ENCODE results near the gene DPP6. TPM values are rescaled to one million over a fixed set of nuclear protein-coding genes. Genes with fewer than 3 reads are reported as not detected.

The DPP6 gene
- total RNA-seq, 2 donors from 2014 or later, result 0.05 to 38.7 TPM

- Histone ChIP-seq H3K4me1 (replicated peaks) (no peaks in the 10 kb centered on the region), H3K36me3 (no peaks in the 10 kb centered on the region), H3K4me3 (no peak overlapping the region), H3K27me3 (replicated peaks; ENCODE audit: insufficient read depth) (no peaks in the 10 kb centered on the region), H3K9me3 (no peaks in the 10 kb centered on the region), H3K27ac (no peak overlapping the region)
- intact Hi-C loops (cut with DNase I), result no loop called here
- DNase-seq (ENCODE audit: low spot score), result no peak
- TF ChIP-seq POLR2AphosphoS5 (IDR thresholded peaks at IDR 0.05) (no peak), POLR2A (IDR thresholded peaks at IDR 0.05) (no peak), CTCF (IDR thresholded peaks at IDR 0.05) (no peak)
- 87% methylated on average over 14 of the region's 14 CpGs for WGBS
Observed at GRCh38 chr7:154343778-154344412, 291.7 kb downstream of the DPP6 start.

DNA sequence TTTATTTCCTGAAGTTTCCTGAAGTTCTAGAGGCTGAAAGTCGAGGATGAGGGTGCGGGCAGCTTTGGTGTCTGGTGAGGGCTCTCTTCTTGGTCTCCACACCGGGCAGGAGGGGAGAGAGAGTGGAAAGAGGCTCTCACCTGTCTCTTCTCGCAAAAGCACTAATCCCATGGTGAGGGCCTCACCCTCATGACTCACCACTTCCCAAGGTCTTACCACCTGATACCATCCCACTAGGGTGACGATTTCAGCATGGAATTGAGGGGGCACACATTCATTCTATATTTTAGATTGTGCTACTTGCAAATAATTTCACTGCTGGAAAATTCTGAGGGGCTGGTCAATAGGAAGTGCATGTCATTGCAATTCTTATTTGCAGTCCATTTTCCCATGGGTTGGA is 292.9 kb downstream of the DPP6 start:
- H3K27ac ChIP-seq, result no peak overlapping the region
- H3K4me3 ChIP-seq, result no peak overlapping the region
- no peaks in the 10 kb centered on the region for H3K36me3 ChIP-seq
- H3K27me3 ChIP-seq (replicated peaks; ENCODE audit: insufficient read depth), result no peaks in the 10 kb centered on the region
- intact Hi-C loops (cut with DNase I), result no loop called here
- DNase-seq (ENCODE audit: low spot score), result no peak
- 87% methylated on average over 5 of the region's 5 CpGs for WGBS
- no peaks in the 10 kb centered on the region for H3K9me3 ChIP-seq
- TF ChIP-seq POLR2A (IDR thresholded peaks at IDR 0.05) (no peak), POLR2AphosphoS5 (IDR thresholded peaks at IDR 0.05) (no peak), CTCF (IDR thresholded peaks at IDR 0.05) (no peak)
- no peaks in the 10 kb centered on the region for H3K4me1 ChIP-seq (replicated peaks)

DNA sequence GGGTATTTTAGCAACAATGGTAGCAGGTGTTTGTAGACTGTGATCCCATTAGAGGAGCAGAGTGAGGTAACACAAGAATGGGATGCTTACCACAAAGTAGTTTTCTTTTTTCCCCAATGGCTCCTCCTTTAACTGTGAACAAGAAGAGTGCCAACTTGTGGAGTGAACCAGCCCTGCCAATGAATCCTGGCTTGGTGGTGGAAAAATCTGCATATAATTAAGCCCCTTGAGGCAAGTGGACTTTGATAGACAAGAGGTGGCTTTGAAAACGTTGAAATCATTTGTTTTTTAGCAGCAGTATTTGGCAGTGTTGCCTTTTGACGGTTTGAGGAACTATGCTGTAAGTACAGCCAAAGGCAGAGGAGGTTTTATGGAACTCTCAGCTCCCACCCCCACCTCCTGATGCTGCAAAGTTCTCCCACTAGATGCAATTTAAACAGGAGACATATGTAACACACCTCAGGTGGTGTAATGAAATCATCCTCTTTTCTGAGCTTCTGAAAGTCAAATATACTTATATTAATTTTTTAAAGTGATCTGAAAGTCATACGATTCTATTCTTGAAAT is 295.6 kb downstream of the DPP6 start:
- 56% methylated on average over 3 of the region's 3 CpGs for WGBS
- Histone ChIP-seq H3K9me3 (no peaks in the 10 kb centered on the region), H3K36me3 (no peaks in the 10 kb centered on the region), H3K27me3 (replicated peaks; ENCODE audit: insufficient read depth) (no peaks in the 10 kb centered on the region), H3K4me3 (no peak overlapping the region), H3K4me1 (replicated peaks) (no peaks in the 10 kb centered on the region), H3K27ac (no peak overlapping the region)
- intact Hi-C loops (cut with DNase I), result no loop called here
- TF ChIP-seq POLR2A (IDR thresholded peaks at IDR 0.05) (no peak), POLR2AphosphoS5 (IDR thresholded peaks at IDR 0.05) (no peak), CTCF (IDR thresholded peaks at IDR 0.05) (no peak)
- no peak for DNase-seq (ENCODE audit: low spot score)

DNA sequence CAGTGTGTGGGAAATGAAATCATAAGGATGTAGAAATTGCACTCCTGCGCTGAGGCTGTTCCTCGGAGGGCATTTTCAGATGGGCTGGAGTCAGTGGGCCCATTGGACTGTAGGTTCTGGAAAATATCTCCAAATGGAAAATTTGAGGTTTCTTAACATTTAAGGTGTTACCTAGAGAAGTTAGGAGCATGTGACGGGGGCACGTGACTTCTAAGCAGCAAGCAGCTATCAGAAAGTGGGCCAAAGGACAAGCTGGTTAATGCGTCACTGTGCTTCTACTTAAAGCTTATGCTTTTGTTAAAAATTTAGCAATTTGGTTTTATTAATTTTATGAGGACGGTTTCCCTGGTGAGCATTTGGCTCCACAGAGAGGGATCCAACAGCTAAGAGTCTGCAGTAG is 298.7 kb downstream of the DPP6 start:
- intact Hi-C loops (cut with DNase I), result no loop called here
- Histone ChIP-seq H3K36me3 (no peaks in the 10 kb centered on the region), H3K27ac (no peak overlapping the region), H3K9me3 (no peaks in the 10 kb centered on the region), H3K27me3 (replicated peaks; ENCODE audit: insufficient read depth) (no peaks in the 10 kb centered on the region), H3K4me1 (replicated peaks) (no peaks in the 10 kb centered on the region), H3K4me3 (no peak overlapping the region)
- no peak for TF ChIP-seq CTCF (IDR thresholded peaks at IDR 0.05)
- no peak for TF ChIP-seq POLR2AphosphoS5 (IDR thresholded peaks at IDR 0.05)
- TF ChIP-seq POLR2A (IDR thresholded peaks at IDR 0.05), result no peak
- no peak for DNase-seq (ENCODE audit: low spot score)
- whole genome bisulfite sequencing, result 83% methylated on average over 6 of the region's 6 CpGs

DNA sequence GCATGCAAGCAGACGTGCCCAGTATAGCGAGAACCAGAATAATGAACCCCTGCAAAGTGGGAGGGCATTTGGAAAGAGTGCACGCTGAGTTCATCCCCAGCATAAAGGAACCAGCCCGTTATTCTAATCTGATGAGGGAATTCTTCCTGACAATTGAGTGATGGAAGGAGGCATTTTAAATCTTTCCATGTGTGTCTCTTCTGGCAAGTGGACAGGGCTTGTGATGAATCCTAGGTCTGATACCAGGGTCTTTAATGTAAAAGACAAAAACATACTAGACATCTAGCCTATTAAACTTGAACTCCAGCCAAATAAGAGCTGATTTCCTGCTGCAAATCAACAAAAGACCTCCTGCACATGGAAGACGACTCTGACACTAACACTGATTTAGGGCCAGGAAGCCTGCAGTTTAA is 301.2 kb downstream of the DPP6 start:
- TF ChIP-seq POLR2AphosphoS5 (IDR thresholded peaks at IDR 0.05) (no peak), CTCF (IDR thresholded peaks at IDR 0.05) (no peak), POLR2A (IDR thresholded peaks at IDR 0.05) (no peak)
- intact Hi-C loops (cut with DNase I), result no loop called here
- Histone ChIP-seq H3K27me3 (replicated peaks; ENCODE audit: insufficient read depth) (no peaks in the 10 kb centered on the region), H3K9me3 (no peaks in the 10 kb centered on the region), H3K27ac (no peak overlapping the region), H3K36me3 (no peaks in the 10 kb centered on the region), H3K4me3 (no peak overlapping the region), H3K4me1 (replicated peaks) (no peaks in the 10 kb centered on the region)
- no peak for DNase-seq (ENCODE audit: low spot score)
- 33% methylated on average over 5 of the region's 5 CpGs for WGBS
